Measurements from ENCODE around the gene PSMD11.
A peak's percentile ranks its signal among the peaks of the same experiment; 100 is the strongest.
"Not testable (repeated sequence)": the region's sequence is repeated elsewhere in the genome, so short reads cannot be mapped to it uniquely, and the experiment has no call there.

The PSMD11 gene

GRCh38 chr17:32523017-32523680 lies 78.8 kb downstream of the PSMD11 start:
- H3K4me3 ChIP-seq (ENCODE audit: low read length) = no peak overlapping the region
- H3K9ac ChIP-seq (ENCODE audit: low read length) = peak overlapping the region; percentile 6
- H3K36me3 ChIP-seq (ENCODE audit: control insufficient read depth, insufficient read depth, low read length) = no peaks in the 10 kb centered on the region
- no peak overlapping the region for H3K27ac ChIP-seq (ENCODE audit: low read depth, low read length)
- no peaks in the 10 kb centered on the region for H3K4me1 ChIP-seq (ENCODE audit: control insufficient read depth, insufficient read depth, low read length)
- H3K27me3 ChIP-seq (ENCODE audit: control insufficient read depth, insufficient read depth, low read length) = no peaks in the 10 kb centered on the region

GRCh38 chr17:32523827-32524552 lies 79.7 kb downstream of the PSMD11 start:
- H3K27me3 ChIP-seq (ENCODE audit: control insufficient read depth, insufficient read depth, low read length) = no peaks in the 10 kb centered on the region

GRCh38 chr17:32524553-32524880 lies 80.2 kb downstream of the PSMD11 start:
- H3K4me3 ChIP-seq (ENCODE audit: low read length); H3K36me3 ChIP-seq (ENCODE audit: control insufficient read depth, insufficient read depth, low read length); H3K27ac ChIP-seq (ENCODE audit: low read depth, low read length); H3K27me3 ChIP-seq (ENCODE audit: control insufficient read depth, insufficient read depth, low read length); H3K9ac ChIP-seq (ENCODE audit: low read length); H3K4me1 ChIP-seq (ENCODE audit: control insufficient read depth, insufficient read depth, low read length): not testable (repeated sequence)

More at GRCh38 chr17:32523827-32524552, 79.7 kb downstream of the PSMD11 start:
- no peak overlapping the region for H3K9ac ChIP-seq (ENCODE audit: low read length)
- H3K4me1 ChIP-seq (ENCODE audit: control insufficient read depth, insufficient read depth, low read length) = no peaks in the 10 kb centered on the region
- no peak overlapping the region for H3K27ac ChIP-seq (ENCODE audit: low read depth, low read length)
- H3K4me3 ChIP-seq (ENCODE audit: low read length) = no peak overlapping the region
- no peaks in the 10 kb centered on the region for H3K36me3 ChIP-seq (ENCODE audit: control insufficient read depth, insufficient read depth, low read length)

GRCh38 chr17:32525122-32525521 lies 80.8 kb downstream of the PSMD11 start:
- Histone ChIP-seq H3K4me3 (ENCODE audit: low read length) (no peak overlapping the region), H3K36me3 (ENCODE audit: control insufficient read depth, insufficient read depth, low read length) (no peaks in the 10 kb centered on the region), H3K9ac (ENCODE audit: low read length) (no peak overlapping the region), H3K4me1 (ENCODE audit: control insufficient read depth, insufficient read depth, low read length) (no peaks in the 10 kb centered on the region), H3K27ac (ENCODE audit: low read depth, low read length) (no peak overlapping the region), H3K27me3 (ENCODE audit: control insufficient read depth, insufficient read depth, low read length) (no peaks in the 10 kb centered on the region)

GRCh38 chr17:32527146-32527545 lies 82.8 kb downstream of the PSMD11 start:
- Histone ChIP-seq H3K4me3 (ENCODE audit: low read length) (no peak overlapping the region), H3K27me3 (ENCODE audit: control insufficient read depth, insufficient read depth, low read length) (no peaks in the 10 kb centered on the region), H3K9ac (ENCODE audit: low read length) (no peak overlapping the region), H3K27ac (ENCODE audit: low read depth, low read length) (no peak overlapping the region), H3K36me3 (ENCODE audit: control insufficient read depth, insufficient read depth, low read length) (no peaks in the 10 kb centered on the region), H3K4me1 (ENCODE audit: control insufficient read depth, insufficient read depth, low read length) (no peaks in the 10 kb centered on the region)

- H3K4me3 ChIP-seq (ENCODE audit: low read length) = no peak overlapping the region
- no peaks in the 10 kb centered on the region for H3K27me3 ChIP-seq (ENCODE audit: control insufficient read depth, insufficient read depth, low read length)
- no peak overlapping the region for H3K27ac ChIP-seq (ENCODE audit: low read depth, low read length)
- H3K36me3 ChIP-seq (ENCODE audit: control insufficient read depth, insufficient read depth, low read length) = no peaks in the 10 kb centered on the region
- H3K4me1 ChIP-seq (ENCODE audit: control insufficient read depth, insufficient read depth, low read length) = no peaks in the 10 kb centered on the region
- no peak overlapping the region for H3K9ac ChIP-seq (ENCODE audit: low read length)
Observed at GRCh38 chr17:32528825-32529224, 84.5 kb downstream of the PSMD11 start.

GRCh38 chr17:32529604-32530003 lies 85.3 kb downstream of the PSMD11 start:
- Histone ChIP-seq H3K36me3 (ENCODE audit: control insufficient read depth, insufficient read depth, low read length) (no peaks in the 10 kb centered on the region), H3K27ac (ENCODE audit: low read depth, low read length) (no peak overlapping the region), H3K4me1 (ENCODE audit: control insufficient read depth, insufficient read depth, low read length) (no peaks in the 10 kb centered on the region), H3K9ac (ENCODE audit: low read length) (no peak overlapping the region), H3K27me3 (ENCODE audit: control insufficient read depth, insufficient read depth, low read length) (no peaks in the 10 kb centered on the region), H3K4me3 (ENCODE audit: low read length) (no peak overlapping the region)
